Superior temporal gyrus (tissue), 1 donor: ENCODE data around the gene PFKFB3.

ENCODE experiments used
- DNase-seq: peaks from one replicate; pipeline ENCODE4 v3.0.0-alpha.2; 2016; ENCODE audit errors: extremely low spot score

Gene PFKFB3

GRCh38 chr10:6300784-6301460 lies 98.2 kb downstream of the PFKFB3 start:
- no peak for DNase-seq

- no peak for DNase-seq
Observed at GRCh38 chr10:6301488-6302075, 98.8 kb downstream of the PFKFB3 start.
